ENCODE measurements around the gene FGF14. TPM values are rescaled to one million over a fixed set of nuclear protein-coding genes. Genes with fewer than 3 reads are reported as not detected.

The FGF14 gene
- total RNA-seq, 2 experiments from 2014 or later = not detected

GRCh38 chr13:102231479-102231878 lies 170.4 kb downstream of the FGF14 start:
- Mint-ChIP-seq H3K4me3 (no peak overlapping the region), H3K4me1 (ENCODE audit: low read depth) (no peaks in the 10 kb centered on the region), H3K27me3 (peaks cover 9% of the 10 kb centered on the region), H3K27ac (no peak overlapping the region), H3K36me3 (no peaks in the 10 kb centered on the region), H3K9me3 (no peaks in the 10 kb centered on the region)
- intact Hi-C loops (cut with micrococcal nuclease) = no loop called here
- DNase-seq = no peak
- POLR2A ChIA-PET = no interaction called here
- CTCF ChIA-PET = no interaction called here

- H3K4me1 Mint-ChIP-seq (ENCODE audit: low read depth) = no peaks in the 10 kb centered on the region
- POLR2A ChIA-PET = no interaction called here
- intact Hi-C loops (cut with micrococcal nuclease) = no loop called here
- H3K36me3 Mint-ChIP-seq = no peaks in the 10 kb centered on the region
- H3K4me3 Mint-ChIP-seq = no peak overlapping the region
- H3K27ac Mint-ChIP-seq = no peak overlapping the region
- peaks cover 4% of the 10 kb centered on the region for H3K27me3 Mint-ChIP-seq
- DNase-seq = no peak
- no peaks in the 10 kb centered on the region for H3K9me3 Mint-ChIP-seq
- CTCF ChIA-PET = no interaction called here
Observed at GRCh38 chr13:102227741-102228140, 174.1 kb downstream of the FGF14 start.

- Mint-ChIP-seq H3K4me3 (no peak overlapping the region), H3K9me3 (no peaks in the 10 kb centered on the region), H3K4me1 (ENCODE audit: low read depth) (no peaks in the 10 kb centered on the region), H3K36me3 (no peaks in the 10 kb centered on the region), H3K27me3 (peaks cover 4% of the 10 kb centered on the region), H3K27ac (no peak overlapping the region)
- intact Hi-C loops (cut with micrococcal nuclease) = no loop called here
- DNase-seq = no peak
- POLR2A ChIA-PET = no interaction called here
- CTCF ChIA-PET = no interaction called here
Observed at GRCh38 chr13:102226591-102226990, 175.3 kb downstream of the FGF14 start.

- intact Hi-C loops (cut with micrococcal nuclease) = no loop called here
- H3K4me3 Mint-ChIP-seq = no peak overlapping the region
- POLR2A ChIA-PET = no interaction called here
Observed at GRCh38 chr13:102225892-102226291, 176.0 kb downstream of the FGF14 start.

GRCh38 chr13:102220681-102221228 lies 181.1 kb downstream of the FGF14 start:
- DNase-seq = no peak
- intact Hi-C loops (cut with micrococcal nuclease) = no loop called here
- no peak overlapping the region for H3K4me3 Mint-ChIP-seq
- no peaks in the 10 kb centered on the region for H3K36me3 Mint-ChIP-seq
- ChIA-PET CTCF (no interaction called here), POLR2A (no interaction called here)
- no peak overlapping the region for H3K27ac Mint-ChIP-seq
- H3K9me3 Mint-ChIP-seq = no peaks in the 10 kb centered on the region
- H3K4me1 Mint-ChIP-seq (ENCODE audit: low read depth) = no peaks in the 10 kb centered on the region
- H3K27me3 Mint-ChIP-seq = peaks cover 2% of the 10 kb centered on the region

More at GRCh38 chr13:102225892-102226291, 176.0 kb downstream of the FGF14 start:
- CTCF ChIA-PET = no interaction called here
- Mint-ChIP-seq H3K27ac (no peak overlapping the region), H3K36me3 (no peaks in the 10 kb centered on the region), H3K27me3 (peaks cover 4% of the 10 kb centered on the region), H3K4me1 (ENCODE audit: low read depth) (no peaks in the 10 kb centered on the region), H3K9me3 (no peaks in the 10 kb centered on the region)
- no peak for DNase-seq

GRCh38 chr13:102214956-102215355 lies 186.9 kb downstream of the FGF14 start:
- intact Hi-C loops (cut with micrococcal nuclease) = no loop called here
- POLR2A ChIA-PET = no interaction called here
- H3K4me1 Mint-ChIP-seq (ENCODE audit: low read depth) = no peaks in the 10 kb centered on the region
- no peak overlapping the region for H3K27ac Mint-ChIP-seq
- no peak overlapping the region for H3K4me3 Mint-ChIP-seq
- H3K36me3 Mint-ChIP-seq = no peaks in the 10 kb centered on the region
- H3K9me3 Mint-ChIP-seq = no peaks in the 10 kb centered on the region
- H3K27me3 Mint-ChIP-seq = no peaks in the 10 kb centered on the region
- CTCF ChIA-PET = no interaction called here
- DNase-seq = no peak

GRCh38 chr13:102212729-102213128 lies 189.1 kb downstream of the FGF14 start:
- Mint-ChIP-seq H3K4me3 (no peak overlapping the region), H3K9me3 (no peaks in the 10 kb centered on the region), H3K36me3 (no peaks in the 10 kb centered on the region), H3K27ac (no peak overlapping the region), H3K27me3 (no peaks in the 10 kb centered on the region), H3K4me1 (ENCODE audit: low read depth) (no peaks in the 10 kb centered on the region)
- ChIA-PET CTCF (interaction anchor here (0.7 kb wide), 1 partner anchor 75 kb away, joined by 3 read pairs; no protein-coding TSS in a partner anchor), POLR2A (no interaction called here)
- intact Hi-C loops (cut with micrococcal nuclease) = no loop called here
- DNase-seq = no peak

- Mint-ChIP-seq H3K9me3 (no peaks in the 10 kb centered on the region), H3K4me1 (ENCODE audit: low read depth) (no peaks in the 10 kb centered on the region), H3K36me3 (no peaks in the 10 kb centered on the region), H3K27ac (no peak overlapping the region), H3K4me3 (no peak overlapping the region), H3K27me3 (peaks cover 4% of the 10 kb centered on the region)
- intact Hi-C loops (cut with micrococcal nuclease) = no loop called here
- no peak for DNase-seq
- CTCF ChIA-PET = no interaction called here
- POLR2A ChIA-PET = no interaction called here
Observed at GRCh38 chr13:102208347-102208746, 193.5 kb downstream of the FGF14 start.

GRCh38 chr13:102207680-102208342 lies 194.0 kb downstream of the FGF14 start:
- ChIA-PET CTCF (no interaction called here), POLR2A (no interaction called here)
- Mint-ChIP-seq H3K9me3 (no peaks in the 10 kb centered on the region), H3K27ac (no peak overlapping the region), H3K27me3 (peaks cover 4% of the 10 kb centered on the region), H3K4me3 (no peak overlapping the region), H3K36me3 (no peaks in the 10 kb centered on the region), H3K4me1 (ENCODE audit: low read depth) (no peaks in the 10 kb centered on the region)
- intact Hi-C loops (cut with micrococcal nuclease) = no loop called here
- no peak for DNase-seq

- H3K9me3 Mint-ChIP-seq = no peaks in the 10 kb centered on the region
- no peaks in the 10 kb centered on the region for H3K4me1 Mint-ChIP-seq (ENCODE audit: low read depth)
- POLR2A ChIA-PET = no interaction called here
- no peak for DNase-seq
- peaks cover 4% of the 10 kb centered on the region for H3K27me3 Mint-ChIP-seq
- H3K36me3 Mint-ChIP-seq = no peaks in the 10 kb centered on the region
- no peak overlapping the region for H3K4me3 Mint-ChIP-seq
- intact Hi-C loops (cut with micrococcal nuclease) = no loop called here
- no peak overlapping the region for H3K27ac Mint-ChIP-seq
- CTCF ChIA-PET = no interaction called here
Observed at GRCh38 chr13:102203718-102204117, 198.1 kb downstream of the FGF14 start.

- CTCF ChIA-PET = no interaction called here
- no peak overlapping the region for H3K27ac Mint-ChIP-seq
- intact Hi-C loops (cut with micrococcal nuclease) = no loop called here
Observed at GRCh38 chr13:102198418-102199311, 203.2 kb downstream of the FGF14 start.

GRCh38 chr13:102197193-102197592 lies 204.7 kb downstream of the FGF14 start:
- intact Hi-C loops (cut with micrococcal nuclease) = no loop called here
- ChIA-PET POLR2A (no interaction called here), CTCF (no interaction called here)
- Mint-ChIP-seq H3K36me3 (no peaks in the 10 kb centered on the region), H3K4me3 (no peak overlapping the region), H3K9me3 (no peaks in the 10 kb centered on the region), H3K4me1 (ENCODE audit: low read depth) (peaks cover 8% of the 10 kb centered on the region), H3K27ac (no peak overlapping the region), H3K27me3 (no peaks in the 10 kb centered on the region)
- DNase-seq = no peak

More at GRCh38 chr13:102198418-102199311, 203.2 kb downstream of the FGF14 start:
- H3K9me3 Mint-ChIP-seq = no peaks in the 10 kb centered on the region
- H3K4me3 Mint-ChIP-seq = no peak overlapping the region
- no peaks in the 10 kb centered on the region for H3K27me3 Mint-ChIP-seq
- H3K4me1 Mint-ChIP-seq (ENCODE audit: low read depth) = no peaks in the 10 kb centered on the region
- DNase-seq = no peak
- POLR2A ChIA-PET = no interaction called here
- no peaks in the 10 kb centered on the region for H3K36me3 Mint-ChIP-seq

Measured in activated CD4-positive, alpha-beta memory T cell treated with anti-CD3 and anti-CD28 coated beads for 36 hours (primary cell).